ENCODE data around the gene CXCL17.

Gene CXCL17

GRCh38 chr19:42424345-42424707 is 18.4 kb downstream of the CXCL17 start:
- no peak overlapping the region for H3K4me3 ChIP-seq (ENCODE audit: low read depth, low read length)
- no peak for TF ChIP-seq CTCF (IDR thresholded peaks at IDR 0.05; ENCODE audit: insufficient read depth, low read depth, low read length, missing control alignments)

GRCh38 chr19:42423462-42424344 is 19.0 kb downstream of the CXCL17 start:
- peak overlapping the region; percentile 91 for H3K4me3 ChIP-seq (ENCODE audit: low read depth, low read length)
- DNase-seq (ENCODE audit: low read depth), result peak; percentile 96
- TF ChIP-seq CTCF (IDR thresholded peaks at IDR 0.05; ENCODE audit: insufficient read depth, low read depth, low read length, missing control alignments), result no peak

More at GRCh38 chr19:42424345-42424707, 18.4 kb downstream of the CXCL17 start:
- no peak for DNase-seq (ENCODE audit: low read depth)

GRCh38 chr19:42422901-42423461 is 19.8 kb downstream of the CXCL17 start:
- peak; percentile 73 for DNase-seq (ENCODE audit: low read depth)
- no peak for TF ChIP-seq CTCF (IDR thresholded peaks at IDR 0.05; ENCODE audit: insufficient read depth, low read depth, low read length, missing control alignments)
- peak overlapping the region; percentile 91 for H3K4me3 ChIP-seq (ENCODE audit: low read depth, low read length)

GRCh38 chr19:42422092-42422900 is 20.4 kb downstream of the CXCL17 start:
- TF ChIP-seq CTCF (IDR thresholded peaks at IDR 0.05; ENCODE audit: insufficient read depth, low read depth, low read length, missing control alignments), result no peak
- peak; percentile 42 for DNase-seq (ENCODE audit: low read depth)
- peak overlapping the region; percentile 91 for H3K4me3 ChIP-seq (ENCODE audit: low read depth, low read length)

GRCh38 chr19:42421591-42422031 is 21.1 kb downstream of the CXCL17 start:
- H3K4me3 ChIP-seq (ENCODE audit: low read depth, low read length), result no peak overlapping the region
- TF ChIP-seq CTCF (IDR thresholded peaks at IDR 0.05; ENCODE audit: insufficient read depth, low read depth, low read length, missing control alignments), result no peak
- DNase-seq (ENCODE audit: low read depth), result no peak

GRCh38 chr19:42421101-42421500 is 21.6 kb downstream of the CXCL17 start:
- DNase-seq (ENCODE audit: low read depth), result no peak
- H3K4me3 ChIP-seq (ENCODE audit: low read depth, low read length), result no peak overlapping the region
- TF ChIP-seq CTCF (IDR thresholded peaks at IDR 0.05; ENCODE audit: insufficient read depth, low read depth, low read length, missing control alignments), result no peak

Data from GM12865 (cell line).